ENCODE results near the gene ZNF451. TPM values are rescaled to one million over a fixed set of nuclear protein-coding genes. Genes with fewer than 3 reads are reported as not detected.
"Not testable (repeated sequence)": the region's sequence is repeated elsewhere in the genome, so short reads cannot be mapped to it uniquely, and the experiment has no call there.

The ZNF451 gene
- 10 to 100 TPM; 19.8 to 33.2 (median 26.8) TPM for total RNA-seq
- 10 to 100 TPM in 1 of 2 donors, 1 to 10 TPM in 1; 4.9 to 18.6 TPM for polyA plus RNA-seq
- long read RNA-seq, donor 1, full-length matches to known transcripts: 17 of 22 reads
- long read RNA-seq, donor 1, partial matches to known transcripts: 1 of 22 reads
- long read RNA-seq, donor 1, other reads (novel, unspliced or antisense): 4 of 22 reads
- long read RNA-seq, donor 2, full-length matches to known transcripts: 27 of 35 reads
- long read RNA-seq, donor 2, partial matches to known transcripts: 2 of 35 reads
- long read RNA-seq, donor 2, other reads (novel, unspliced or antisense): 6 of 35 reads
- long read RNA-seq, donor 3, full-length matches to known transcripts: 36 of 56 reads
- long read RNA-seq, donor 3, partial matches to known transcripts: 10 of 56 reads
- long read RNA-seq, donor 3, other reads (novel, unspliced or antisense): 10 of 56 reads

GRCh38 chr6:57089687-57090457 lies at the start of gene ZNF451:
Gene ZNF451, plus strand, starts transcription at chr6:57090188. Its CDS starts 66 bp downstream, at chr6:57090254.
- intact Hi-C loops (cut with DNase I): loop anchor here in 3 of 10 donors (5.0 to 10.0 kb wide), 5 partner anchors 43 to 225 kb away; partner anchors contain the start of genes KIAA1586 (in 2 of the 3), RAB23 (in 2 of the 3), BAG2 (in 1 of the 3) and PRIM2 (in 1 of the 3)
- H3K4me1 ChIP-seq: peaks cover 5 to 41% (median 37%) of the 10 kb centered on the region in 9 donors
- TF ChIP-seq CTCF (IDR thresholded peaks at IDR 0.05): peak in 2 of 9 donors; percentile 9 to 18
- no peaks in the 10 kb centered on the region for H3K9me3 ChIP-seq
- ATAC-seq (peak; percentile 98 to 99 (median 99)), DNase-seq (peak; percentile 98 to 99)
- WGBS, 2 donors: 0% methylated on average over 46 to 50 of the region's 58 CpGs
- no peaks in the 10 kb centered on the region for H3K27me3 ChIP-seq
- peak within 1 kb of the TSS; percentile 57 to 93 (median 86) for H3K27ac ChIP-seq
- H3K4me3 ChIP-seq: peak within 1 kb of the TSS; percentile 40 to 76 (median 66)
- H3K36me3 ChIP-seq: peaks cover 0 to 32% (median 0%) of the 10 kb centered on the region in 9 donors

- WGBS, 2 donors: 85 to 88% methylated on average over 1 of the region's 1 CpG
- not testable (repeated sequence) for H3K36me3 ChIP-seq
Measured at GRCh38 chr6:57044061-57044460, 45.9 kb upstream of the ZNF451 start.

GRCh38 chr6:57044568-57044967 lies 45.4 kb upstream of the ZNF451 start:
- H3K27ac ChIP-seq: no peak overlapping the region
- H3K27me3 ChIP-seq: peaks cover 0 to 24% (median 4%) of the 10 kb centered on the region in 7 donors
- peaks cover 0 to 21% (median 9%) of the 10 kb centered on the region in 9 donors for H3K4me1 ChIP-seq
- DNase-seq: no peak
- H3K4me3 ChIP-seq: no peak overlapping the region
- intact Hi-C loops (cut with DNase I): loop anchor here in 1 of 10 donors (10.0 kb wide), 1 partner anchor 270 kb away; the partner anchor contains the start of gene PRIM2
- no peak for ATAC-seq
- WGBS, 2 donors: 94% methylated on average over 2 of the region's 2 CpGs
- H3K9me3 ChIP-seq: peaks cover 0 to 6% (median 0%) of the 10 kb centered on the region in 11 donors
- no peak for TF ChIP-seq CTCF (IDR thresholded peaks at IDR 0.05)
- peaks cover 0 to 13% (median 0%) of the 10 kb centered on the region in 9 donors for H3K36me3 ChIP-seq

More at GRCh38 chr6:57044061-57044460, 45.9 kb upstream of the ZNF451 start:
- ATAC-seq, H3K27ac ChIP-seq, DNase-seq, H3K4me3 ChIP-seq, H3K9me3 ChIP-seq: not testable (repeated sequence)
- Histone ChIP-seq H3K4me1 (peaks cover 0 to 17% (median 9%) of the 10 kb centered on the region in 9 donors), H3K27me3 (peaks cover 0 to 24% (median 4%) of the 10 kb centered on the region in 7 donors)
- intact Hi-C loops (cut with DNase I): loop anchor here in 1 of 10 donors (10.0 kb wide), 1 partner anchor 271 kb away; the partner anchor contains the start of gene PRIM2

GRCh38 chr6:57046332-57047256 lies 43.4 kb upstream of the ZNF451 start, which contains the start of gene KIAA1586:
Gene KIAA1586, plus strand, starts transcription at chr6:57046693. Its CDS starts 63 bp downstream, at chr6:57046756.
- intact Hi-C loops (cut with DNase I): loop anchor here in 3 of 10 donors (5.0 to 10.0 kb wide), 3 partner anchors 41 to 268 kb away; partner anchors contain the start of genes BAG2 (in 1 of the 3) and PRIM2 (in 1 of the 3)
- H3K4me3 ChIP-seq: peak within 1 kb of the TSS; percentile 21 to 70 (median 62)
- peaks cover 0 to 21% (median 9%) of the 10 kb centered on the region in 9 donors for H3K4me1 ChIP-seq
- peak within 1 kb of the TSS in 9 of 10 donors; percentile 22 to 79 (median 53) for H3K27ac ChIP-seq
- H3K27me3 ChIP-seq, H3K9me3 ChIP-seq: not testable (repeated sequence)
- WGBS, 2 donors: 0% methylated on average over 40 to 46 of the region's 78 CpGs
- DNase-seq (peak; percentile 89 to 92), ATAC-seq (peak; percentile 99 to 100 (median 100))
- H3K36me3 ChIP-seq: peaks cover 0 to 28% (median 8%) of the 10 kb centered on the region in 9 donors

- H3K27me3 ChIP-seq, H3K4me3 ChIP-seq, H3K27ac ChIP-seq, H3K9me3 ChIP-seq, DNase-seq: not testable (repeated sequence)
- Histone ChIP-seq H3K36me3 (peaks cover 0 to 34% (median 8%) of the 10 kb centered on the region in 9 donors), H3K4me1 (peaks cover 0 to 21% (median 9%) of the 10 kb centered on the region in 9 donors)
- no CpG with 5 or more reads among the region's 5 CpGs for WGBS, 2 donors
- intact Hi-C loops (cut with DNase I): loop anchor here in 3 of 10 donors (5.0 to 10.0 kb wide), 3 partner anchors 40 to 268 kb away; partner anchors contain the start of genes BAG2 (in 1 of the 3) and PRIM2 (in 1 of the 3)
- peak in 3 of 8 donors; percentile 3 to 11 (median 8) for ATAC-seq
Measured at GRCh38 chr6:57047257-57047585, 42.8 kb upstream of the ZNF451 start.

- ATAC-seq, H3K9me3 ChIP-seq, H3K4me3 ChIP-seq, DNase-seq, H3K27ac ChIP-seq, H3K27me3 ChIP-seq: not testable (repeated sequence)
- intact Hi-C loops (cut with DNase I): loop anchor here in 3 of 10 donors (5.0 to 10.0 kb wide), 3 partner anchors 39 to 267 kb away; partner anchors contain the start of genes BAG2 (in 1 of the 3) and PRIM2 (in 1 of the 3)
- H3K4me1 ChIP-seq: peaks cover 0 to 21% (median 9%) of the 10 kb centered on the region in 9 donors
- peaks cover 0 to 40% (median 8%) of the 10 kb centered on the region in 9 donors for H3K36me3 ChIP-seq
- WGBS, 2 donors: 85 to 86% methylated on average over 6 of the region's 6 CpGs
Measured at GRCh38 chr6:57047859-57048258, 42.1 kb upstream of the ZNF451 start.

Data from heart right ventricle (tissue), 16 donors.